ENCODE measurements around the gene NFIA.

NFIA gene

DNA sequence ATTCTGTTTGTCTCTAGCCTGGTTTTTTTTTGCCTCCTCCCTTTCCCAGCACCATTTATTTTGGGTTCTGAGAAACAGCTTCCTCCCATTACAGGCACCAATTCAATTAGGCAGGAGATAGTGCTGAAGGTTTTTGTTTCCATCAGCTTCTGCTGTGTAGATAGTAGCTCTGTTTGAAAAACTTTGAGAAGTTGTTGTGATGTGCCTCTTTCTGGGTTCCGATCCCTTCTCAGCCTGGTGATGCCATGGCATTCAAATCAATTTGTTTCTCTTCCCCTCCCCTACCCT is 109.0 kb downstream of the NFIA start:
- Histone ChIP-seq H3K27ac (ENCODE audit: low read depth, low read length) (no peak overlapping the region), H3K9me3 (ENCODE audit: insufficient read depth, low read depth, low read length) (no peaks in the 10 kb centered on the region), H3K27me3 (ENCODE audit: insufficient read depth, low read length) (no peaks in the 10 kb centered on the region), H3K36me3 (ENCODE audit: insufficient read depth, low read length) (no peaks in the 10 kb centered on the region), H3K4me1 (ENCODE audit: insufficient read depth, low read length) (no peaks in the 10 kb centered on the region), H3K9ac (ENCODE audit: low read depth, low read length) (no peak overlapping the region), H3K4me3 (ENCODE audit: low read length) (no peak overlapping the region)
- 86% methylated on average over 1 of the region's 1 CpG for WGBS

DNA sequence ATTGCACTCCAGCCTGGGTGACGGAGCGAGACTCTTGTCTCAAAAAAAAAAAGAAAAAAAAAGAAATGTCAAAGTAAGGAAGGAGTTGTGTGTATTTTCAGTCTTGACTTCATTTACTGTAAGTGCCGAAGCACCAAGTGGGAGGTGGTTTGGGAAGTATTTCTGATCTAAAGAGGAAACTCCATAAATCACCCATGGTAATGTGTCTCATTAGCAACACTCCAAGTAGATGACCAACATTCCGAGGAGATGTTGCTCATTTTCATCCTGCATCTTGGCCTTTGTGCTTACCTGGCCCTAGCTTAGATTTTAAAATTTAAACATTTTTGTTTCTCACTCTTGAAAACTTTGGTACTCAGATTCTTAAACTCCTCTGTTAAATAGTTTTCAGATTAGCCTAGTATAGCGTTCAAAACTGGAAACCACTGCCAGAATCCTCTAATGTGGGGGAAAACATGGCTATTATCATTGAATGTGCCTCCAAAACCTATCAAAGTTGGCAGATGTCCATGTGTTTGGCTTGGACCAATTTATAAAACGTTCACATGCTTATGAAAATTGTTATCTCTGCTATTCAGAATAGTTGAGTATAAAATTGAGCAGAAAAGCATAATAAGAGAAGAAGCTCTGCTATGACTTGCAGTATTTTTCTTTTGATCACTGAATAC is 110.4 kb downstream of the NFIA start:
- H3K27ac ChIP-seq (ENCODE audit: low read depth, low read length): no peak overlapping the region
- H3K9ac ChIP-seq (ENCODE audit: low read depth, low read length): no peak overlapping the region
- no peaks in the 10 kb centered on the region for H3K4me1 ChIP-seq (ENCODE audit: insufficient read depth, low read length)
- no peaks in the 10 kb centered on the region for H3K36me3 ChIP-seq (ENCODE audit: insufficient read depth, low read length)
- WGBS: 97% methylated on average over 6 of the region's 6 CpGs
- no peak overlapping the region for H3K4me3 ChIP-seq (ENCODE audit: low read length)
- no peaks in the 10 kb centered on the region for H3K9me3 ChIP-seq (ENCODE audit: insufficient read depth, low read depth, low read length)
- H3K27me3 ChIP-seq (ENCODE audit: insufficient read depth, low read length): no peaks in the 10 kb centered on the region

DNA sequence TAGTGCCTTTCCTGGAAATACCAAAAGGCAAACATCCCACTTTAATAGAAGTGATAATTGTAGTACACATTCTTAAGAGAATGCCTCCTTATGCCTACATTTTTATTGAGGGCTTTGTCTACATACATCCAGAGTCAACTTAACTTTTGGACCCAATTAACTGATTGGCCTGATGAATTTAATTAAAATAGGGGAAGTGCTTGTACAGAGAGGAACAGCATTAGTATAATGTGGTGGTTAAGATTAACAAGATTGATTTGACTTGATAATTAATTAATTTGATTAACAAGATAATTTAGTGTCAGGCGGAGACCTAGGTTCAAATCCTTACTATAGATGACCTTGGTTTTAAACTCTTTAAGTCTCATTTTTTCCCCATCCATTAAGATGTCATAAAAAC is 111.4 kb downstream of the NFIA start:
- Histone ChIP-seq H3K27ac (ENCODE audit: low read depth, low read length) (no peak overlapping the region), H3K27me3 (ENCODE audit: insufficient read depth, low read length) (no peaks in the 10 kb centered on the region), H3K9me3 (ENCODE audit: insufficient read depth, low read depth, low read length) (no peaks in the 10 kb centered on the region), H3K36me3 (ENCODE audit: insufficient read depth, low read length) (no peaks in the 10 kb centered on the region), H3K4me3 (ENCODE audit: low read length) (no peak overlapping the region), H3K9ac (ENCODE audit: low read depth, low read length) (no peak overlapping the region), H3K4me1 (ENCODE audit: insufficient read depth, low read length) (no peaks in the 10 kb centered on the region; the same call in 1 of the 2 replicates)
- no CpG with 5 or more reads among the region's 1 CpG for WGBS

DNA sequence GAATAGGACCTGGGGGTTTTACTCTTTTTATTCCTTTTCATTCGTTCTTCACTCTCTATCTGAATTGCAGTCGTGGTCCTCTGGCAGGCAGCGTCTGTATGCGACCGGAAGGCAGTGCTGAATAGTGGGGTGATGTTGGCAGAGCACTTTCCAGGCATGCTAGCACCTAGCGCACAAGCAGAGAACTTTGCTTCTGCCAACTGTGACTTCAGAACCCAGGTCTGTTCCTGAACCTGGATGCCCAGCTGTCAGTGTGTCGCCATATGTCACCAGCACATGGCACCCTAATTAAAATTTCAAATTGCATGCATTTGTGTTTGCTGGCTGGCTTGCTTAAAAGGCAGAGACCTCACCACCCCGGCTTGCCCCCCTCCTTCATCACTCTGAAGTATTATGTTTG is 116.2 kb downstream of the NFIA start:
- no peaks in the 10 kb centered on the region for H3K36me3 ChIP-seq (ENCODE audit: insufficient read depth, low read length)
- 69% methylated on average over 7 of the region's 8 CpGs for WGBS
- H3K9me3 ChIP-seq (ENCODE audit: insufficient read depth, low read depth, low read length): no peaks in the 10 kb centered on the region
- no peak overlapping the region for H3K4me3 ChIP-seq (ENCODE audit: low read length)
- H3K27ac ChIP-seq (ENCODE audit: low read depth, low read length): no peak overlapping the region
- no peaks in the 10 kb centered on the region for H3K27me3 ChIP-seq (ENCODE audit: insufficient read depth, low read length)
- H3K4me1 ChIP-seq (ENCODE audit: insufficient read depth, low read length): no peaks in the 10 kb centered on the region; the same call in 1 of the 2 replicates
- no peak overlapping the region for H3K9ac ChIP-seq (ENCODE audit: low read depth, low read length)

DNA sequence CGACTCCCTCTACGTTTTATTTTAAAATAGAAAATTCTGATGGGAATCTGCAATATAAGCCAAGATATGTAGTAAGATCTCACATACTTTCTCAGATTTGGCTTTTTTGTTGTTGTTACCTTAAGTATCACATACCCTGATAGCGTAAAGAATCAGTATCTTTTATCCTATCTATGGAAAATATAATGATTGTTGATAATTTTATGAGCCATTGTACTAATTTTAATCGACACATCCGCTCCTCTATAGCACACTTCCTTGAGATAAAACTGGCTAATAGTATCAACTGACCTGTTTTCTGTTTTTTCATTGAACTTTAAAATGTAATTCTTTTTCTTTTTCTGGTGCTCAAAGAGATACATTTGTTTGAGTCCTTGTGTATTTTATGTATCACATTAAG is 118.7 kb downstream of the NFIA start:
- no CpG with 5 or more reads among the region's 5 CpGs for WGBS
- no peak overlapping the region for H3K9ac ChIP-seq (ENCODE audit: low read depth, low read length)
- H3K27me3 ChIP-seq (ENCODE audit: insufficient read depth, low read length): no peaks in the 10 kb centered on the region
- H3K9me3 ChIP-seq (ENCODE audit: insufficient read depth, low read depth, low read length): no peaks in the 10 kb centered on the region
- no peak overlapping the region for H3K27ac ChIP-seq (ENCODE audit: low read depth, low read length)
- no peaks in the 10 kb centered on the region for H3K36me3 ChIP-seq (ENCODE audit: insufficient read depth, low read length)
- H3K4me1 ChIP-seq (ENCODE audit: insufficient read depth, low read length): no peaks in the 10 kb centered on the region; the same call in 1 of the 2 replicates
- H3K4me3 ChIP-seq (ENCODE audit: low read length): no peak overlapping the region

DNA sequence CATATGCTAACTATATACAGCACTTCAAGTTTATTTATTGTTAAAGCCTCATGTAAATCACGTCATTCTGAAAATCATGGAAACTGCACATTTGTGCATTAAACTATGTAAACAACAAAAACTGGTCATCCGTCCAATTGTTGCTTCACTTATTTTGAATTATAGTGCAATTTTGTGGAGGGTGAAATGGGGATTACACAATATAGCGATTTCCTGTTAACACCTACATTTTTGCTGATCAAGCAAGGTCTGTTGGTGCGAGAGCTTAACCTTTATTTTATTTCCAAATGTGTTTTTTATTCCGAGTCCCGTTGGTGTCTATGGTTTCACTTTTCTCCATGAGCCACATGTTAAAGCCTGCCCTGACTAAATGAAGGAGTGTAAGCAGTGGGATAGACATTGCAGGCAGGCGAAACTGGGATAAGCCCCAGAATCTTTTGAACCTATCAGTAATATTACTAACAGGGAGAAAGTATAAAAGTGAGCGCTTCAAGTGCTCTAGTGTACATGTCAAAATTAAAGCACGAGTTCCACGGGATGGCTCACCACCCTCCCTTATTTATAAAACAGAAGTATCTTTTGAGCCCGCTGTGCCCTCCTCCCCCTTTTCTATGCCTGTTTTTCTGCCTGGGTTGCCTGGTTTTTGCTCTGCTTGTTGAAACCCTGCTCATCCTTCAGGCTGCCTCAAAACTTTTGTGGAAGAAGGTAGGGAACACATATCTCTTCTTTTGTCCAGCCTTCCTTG is 120.7 kb downstream of the NFIA start:
- H3K4me3 ChIP-seq (ENCODE audit: low read length): no peak overlapping the region
- no peaks in the 10 kb centered on the region for H3K36me3 ChIP-seq (ENCODE audit: insufficient read depth, low read length)
- no peaks in the 10 kb centered on the region for H3K9me3 ChIP-seq (ENCODE audit: insufficient read depth, low read depth, low read length)
- WGBS: 95% methylated on average over 11 of the region's 11 CpGs
- no peak overlapping the region for H3K9ac ChIP-seq (ENCODE audit: low read depth, low read length)
- H3K27ac ChIP-seq (ENCODE audit: low read depth, low read length): no peak overlapping the region
- H3K4me1 ChIP-seq (ENCODE audit: insufficient read depth, low read length): no peaks in the 10 kb centered on the region; the same call in 1 of the 2 replicates
- H3K27me3 ChIP-seq (ENCODE audit: insufficient read depth, low read length): no peaks in the 10 kb centered on the region

DNA sequence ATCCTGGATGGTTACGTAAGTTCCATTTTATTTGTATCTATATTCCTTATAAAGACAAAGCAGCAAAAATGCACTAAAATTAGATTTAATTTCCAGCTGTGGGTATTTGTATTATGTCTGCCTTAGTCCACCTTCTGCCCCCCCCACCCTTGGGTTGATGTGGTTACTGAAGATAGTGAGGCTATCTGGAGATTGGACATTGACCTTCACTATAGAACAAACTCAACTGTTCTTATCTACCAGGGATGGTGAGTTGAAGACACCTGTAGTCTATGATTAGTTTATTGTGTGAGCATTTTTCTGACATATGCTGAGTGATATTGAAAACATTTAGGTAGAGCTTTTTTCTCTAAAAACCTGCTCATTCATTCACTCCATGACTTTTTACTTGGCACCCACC is 122.2 kb downstream of the NFIA start:
- H3K9me3 ChIP-seq (ENCODE audit: insufficient read depth, low read depth, low read length): no peaks in the 10 kb centered on the region
- H3K9ac ChIP-seq (ENCODE audit: low read depth, low read length): no peak overlapping the region
- H3K4me3 ChIP-seq (ENCODE audit: low read length): no peak overlapping the region
- WGBS: no CpG with 5 or more reads among the region's 1 CpG
- no peaks in the 10 kb centered on the region for H3K4me1 ChIP-seq (ENCODE audit: insufficient read depth, low read length)
- no peak overlapping the region for H3K27ac ChIP-seq (ENCODE audit: low read depth, low read length)
- no peaks in the 10 kb centered on the region for H3K27me3 ChIP-seq (ENCODE audit: insufficient read depth, low read length)
- H3K36me3 ChIP-seq (ENCODE audit: insufficient read depth, low read length): no peaks in the 10 kb centered on the region

DNA sequence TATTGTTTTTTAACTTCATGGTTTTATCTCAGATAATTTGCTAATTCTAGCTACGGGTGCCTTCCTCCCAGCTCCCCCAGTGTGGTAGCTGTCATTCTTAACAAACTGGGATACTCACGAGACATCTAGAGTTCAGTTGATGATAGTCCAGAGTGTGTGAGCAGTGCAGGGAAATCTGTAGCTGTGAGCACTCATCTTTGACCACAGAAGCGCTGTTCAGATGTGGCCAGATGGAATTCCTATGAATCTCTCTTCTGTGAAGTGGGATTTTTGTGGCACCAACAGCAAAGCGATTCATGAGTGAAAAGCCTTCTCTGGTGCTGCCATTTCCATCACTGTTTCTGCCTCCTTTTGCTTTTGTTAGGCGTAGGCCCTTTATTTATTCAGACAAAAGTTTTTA is 125.1 kb downstream of the NFIA start:
- H3K36me3 ChIP-seq (ENCODE audit: insufficient read depth, low read length): no peaks in the 10 kb centered on the region
- H3K9ac ChIP-seq (ENCODE audit: low read depth, low read length): no peak overlapping the region
- no peak overlapping the region for H3K4me3 ChIP-seq (ENCODE audit: low read length)
- 86% methylated on average over 5 of the region's 5 CpGs for WGBS
- H3K9me3 ChIP-seq (ENCODE audit: insufficient read depth, low read depth, low read length): no peaks in the 10 kb centered on the region
- H3K27ac ChIP-seq (ENCODE audit: low read depth, low read length): no peak overlapping the region
- no peaks in the 10 kb centered on the region for H3K27me3 ChIP-seq (ENCODE audit: insufficient read depth, low read length)
- H3K4me1 ChIP-seq (ENCODE audit: insufficient read depth, low read length): no peaks in the 10 kb centered on the region

DNA sequence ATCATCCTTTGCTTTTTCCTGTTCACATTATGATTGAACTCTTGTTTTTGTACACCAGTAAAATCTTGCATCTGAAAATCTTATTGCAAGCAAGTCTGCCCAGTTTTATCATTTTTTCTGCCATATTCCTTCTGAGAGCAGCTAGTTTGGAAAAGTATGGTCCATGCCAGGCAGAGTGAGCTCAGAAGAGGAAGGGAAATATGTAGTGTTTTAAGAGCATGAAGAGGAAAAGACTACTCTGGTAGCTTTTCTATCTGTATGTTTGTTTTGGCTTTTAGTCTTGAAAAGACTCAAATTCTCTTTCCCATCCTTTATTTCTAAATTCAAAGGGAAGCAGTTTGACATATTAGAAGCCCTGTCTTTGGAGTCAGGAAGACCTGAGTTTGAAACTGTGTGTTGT is 125.8 kb downstream of the NFIA start:
- no peaks in the 10 kb centered on the region for H3K9me3 ChIP-seq (ENCODE audit: insufficient read depth, low read depth, low read length)

DNA sequence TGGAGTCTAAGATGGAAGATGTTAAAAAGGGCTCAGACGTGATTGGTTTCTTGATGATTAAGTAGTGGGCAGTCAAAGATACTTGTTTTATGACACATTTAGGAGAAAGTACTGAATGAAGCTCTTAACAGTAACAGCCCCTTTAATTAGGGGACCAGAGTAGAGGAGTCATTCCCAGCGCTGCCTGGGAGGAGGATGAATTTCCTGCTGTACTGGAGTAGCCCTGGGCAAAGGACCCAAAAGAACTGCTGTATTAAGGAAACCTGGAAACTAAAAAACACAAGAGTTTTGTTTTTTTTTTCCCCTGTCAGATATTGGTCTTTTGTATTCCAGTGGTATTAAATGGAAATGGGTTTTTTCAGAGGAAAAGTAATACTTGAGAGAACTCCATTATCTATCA is 126.5 kb downstream of the NFIA start:
- Histone ChIP-seq H3K4me1 (ENCODE audit: insufficient read depth, low read length) (no peaks in the 10 kb centered on the region), H3K27me3 (ENCODE audit: insufficient read depth, low read length) (no peaks in the 10 kb centered on the region), H3K27ac (ENCODE audit: low read depth, low read length) (no peak overlapping the region), H3K9me3 (ENCODE audit: insufficient read depth, low read depth, low read length) (no peaks in the 10 kb centered on the region), H3K4me3 (ENCODE audit: low read length) (no peak overlapping the region), H3K9ac (ENCODE audit: low read depth, low read length) (no peak overlapping the region), H3K36me3 (ENCODE audit: insufficient read depth, low read length) (no peaks in the 10 kb centered on the region)
- 90% methylated on average over 2 of the region's 2 CpGs for WGBS

More for the DNA sequence above, 125.8 kb downstream of the NFIA start:
- Histone ChIP-seq H3K4me3 (ENCODE audit: low read length) (no peak overlapping the region), H3K27me3 (ENCODE audit: insufficient read depth, low read length) (no peaks in the 10 kb centered on the region), H3K9ac (ENCODE audit: low read depth, low read length) (no peak overlapping the region), H3K4me1 (ENCODE audit: insufficient read depth, low read length) (no peaks in the 10 kb centered on the region), H3K27ac (ENCODE audit: low read depth, low read length) (no peak overlapping the region), H3K36me3 (ENCODE audit: insufficient read depth, low read length) (no peaks in the 10 kb centered on the region)

DNA sequence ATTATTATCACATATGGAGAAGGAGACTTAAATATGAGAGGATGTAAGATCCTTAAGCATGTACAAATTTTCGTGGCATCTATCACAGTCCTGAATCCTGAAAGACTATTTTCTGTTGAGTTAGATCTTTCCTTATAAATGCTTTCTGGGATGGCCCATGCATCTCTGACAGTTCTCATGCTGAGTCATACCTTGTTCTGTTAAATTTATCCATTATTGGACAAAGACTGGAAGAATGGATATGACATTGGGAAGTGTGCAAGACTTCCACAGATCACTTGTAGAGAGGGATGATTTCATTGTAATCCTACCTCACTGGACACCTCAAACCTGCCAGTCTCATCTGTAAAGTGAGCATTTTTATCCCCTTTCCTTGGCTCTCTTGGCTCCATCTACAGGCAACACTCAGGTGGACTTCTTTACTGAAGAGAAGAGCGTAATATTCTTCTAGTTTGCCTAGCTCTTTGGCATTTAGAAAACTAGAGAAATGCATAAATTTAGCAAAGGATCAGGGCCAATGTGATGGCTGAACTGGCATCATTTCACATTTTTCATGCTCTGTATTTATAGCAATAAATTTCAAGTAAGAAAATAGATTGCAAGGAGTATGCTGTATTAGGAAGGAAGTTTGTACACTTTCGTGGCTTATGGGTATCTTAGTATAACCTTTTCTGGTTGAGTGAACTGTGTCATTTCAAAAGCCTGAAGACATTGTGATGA is 128.2 kb downstream of the NFIA start:
- Histone ChIP-seq H3K27ac (ENCODE audit: low read depth, low read length) (no peak overlapping the region), H3K4me1 (ENCODE audit: insufficient read depth, low read length) (no peaks in the 10 kb centered on the region), H3K27me3 (ENCODE audit: insufficient read depth, low read length) (no peaks in the 10 kb centered on the region), H3K9me3 (ENCODE audit: insufficient read depth, low read depth, low read length) (no peaks in the 10 kb centered on the region), H3K4me3 (ENCODE audit: low read length) (no peak overlapping the region), H3K9ac (ENCODE audit: low read depth, low read length) (no peak overlapping the region), H3K36me3 (ENCODE audit: insufficient read depth, low read length) (no peaks in the 10 kb centered on the region)
- 97% methylated on average over 3 of the region's 3 CpGs for whole genome bisulfite sequencing

Measured in HUES64 (cell line).